AG04450 (cell line): ENCODE data around the gene SNX32. TPM values are rescaled to one million over a fixed set of nuclear protein-coding genes. Genes with fewer than 3 reads are reported as not detected.

ENCODE experiments used
- CTCF ChIA-PET: fragments of 300-600, 350-600 bp; formaldehyde crosslinking; extraction: SDS; loops from one replicate; lab custom pipeline; 2022; ENCODE audit warnings: antibody characterized with exemption, inconsistent platforms; lab: Charles Lee
- POLR2A ChIA-PET: fragments of 350-600 bp; formaldehyde crosslinking; extraction: SDS; loops from one replicate; lab custom pipeline; 2021; ENCODE audit warnings: antibody characterized with exemption, inconsistent platforms; lab: Yijun Ruan, JAX
- DNase-seq: peaks from one replicate; pipeline ENCODE4 v3.0.0-alpha.2; 2011; ENCODE audit warnings: low read depth, low spot score
- H3K27ac ChIP-seq: one replicate; pipeline ENCODE4 v1.5.1; 2012; ENCODE audit warnings: low read depth, low read length, control low read depth
- H3K27me3 ChIP-seq: one replicate; pipeline ENCODE4 v1.6.0; 2012; ENCODE audit warnings: low read length; ENCODE audit not compliant: control insufficient read depth, insufficient read depth
- H3K4me3 ChIP-seq: 2 replicates; pipeline ENCODE4 v1.5.1; 2011; ENCODE audit warnings: mild to moderate bottlenecking, low read depth, low read length, control low read depth
- H3K9me3 ChIP-seq: 2 replicates; pipeline ENCODE4 v1.5.1; 2012; ENCODE audit warnings: low read length; ENCODE audit not compliant: control insufficient read depth, insufficient read depth
- CTCF ChIP-seq: IDR thresholded peaks from 2 replicates; pipeline ENCODE4 v1.5.1; 2011; ENCODE audit warnings: low read depth, low read length, control low read depth, inconsistent platforms
- polyA plus RNA-seq: library from polyadenylated mRNA; depleted of rRNA; stranded (reverse); fragments of >200 nt; gene quantifications from 2 replicates; pipeline ENCODE4 v1.2.3, GENCODE V29; 2011

SNX32 gene
- polyA plus RNA-seq, 1 experiment: 0.30 TPM

GRCh38 chr11:65882120-65883057 is 48.6 kb downstream of the SNX32 start:
- Histone ChIP-seq H3K4me3 (no peak overlapping the region), H3K27me3 (no peaks in the 10 kb centered on the region), H3K27ac (no peak overlapping the region), H3K9me3 (no peaks in the 10 kb centered on the region)
- no peak for TF ChIP-seq CTCF
- POLR2A ChIA-PET: interaction anchor here (1.0 kb wide), 1 partner anchor 23 kb away, joined by 3 read pairs; no protein-coding TSS in a partner anchor
- CTCF ChIA-PET: interaction anchor here (1.4 kb wide), 1 partner anchor 106 kb away, joined by 3 read pairs; no protein-coding TSS in a partner anchor
- no peak for DNase-seq

- ChIA-PET POLR2A (no interaction called here), CTCF (interaction anchor here (0.6 to 8.9 kb wide), 7 partner anchors 9 to 108 kb away, joined by 3 to 157 read pairs (median 29); partner anchors contain the start of genes EFEMP2 and MUS81)
- Histone ChIP-seq H3K9me3 (no peaks in the 10 kb centered on the region), H3K27me3 (no peaks in the 10 kb centered on the region), H3K27ac (no peak overlapping the region), H3K4me3 (no peak overlapping the region)
- no peak for TF ChIP-seq CTCF
- DNase-seq: no peak
Measured at GRCh38 chr11:65883058-65883761, 49.4 kb downstream of the SNX32 start.

GRCh38 chr11:65883786-65884715 is 50.3 kb downstream of the SNX32 start:
- ChIA-PET POLR2A (interaction anchor here (0.6 to 1.7 kb wide), 6 partner anchors 15 to 246 kb away, joined by 3 to 7 read pairs (median 4); partner anchors contain the start of genes CFL1, MUS81 and SIPA1), CTCF (interaction anchor here (0.6 to 8.9 kb wide), 39 partner anchors 10 to 318 kb away, joined by 3 to 157 read pairs (median 6); partner anchors contain the start of genes BANF1, EFEMP2, KAT5 and MUS81)
- DNase-seq: no peak
- no peaks in the 10 kb centered on the region for H3K9me3 ChIP-seq
- H3K27ac ChIP-seq: no peak overlapping the region
- no peak for TF ChIP-seq CTCF
- no peak overlapping the region for H3K4me3 ChIP-seq
- no peaks in the 10 kb centered on the region for H3K27me3 ChIP-seq

- no peak overlapping the region for H3K4me3 ChIP-seq
- H3K27me3 ChIP-seq: no peaks in the 10 kb centered on the region
- ChIA-PET CTCF (interaction anchor here (0.6 to 8.9 kb wide), 46 partner anchors 11 to 318 kb away, joined by 3 to 157 read pairs (median 5); partner anchors contain the start of genes BANF1, EFEMP2, KAT5 and MUS81), POLR2A (interaction anchor here (0.6 to 1.7 kb wide), 7 partner anchors 14 to 247 kb away, joined by 3 to 7 read pairs (median 5); partner anchors contain the start of genes CFL1, MUS81 and SIPA1)
- no peaks in the 10 kb centered on the region for H3K9me3 ChIP-seq
- TF ChIP-seq CTCF: peak; percentile 100
- no peak for DNase-seq
- H3K27ac ChIP-seq: no peak overlapping the region
Measured at GRCh38 chr11:65884716-65885092, 50.9 kb downstream of the SNX32 start.
